ENCODE measurements around the gene STMP1.
A peak's percentile ranks its signal among the peaks of the same experiment; 100 is the strongest.
"Not testable (repeated sequence)": the region's sequence is repeated elsewhere in the genome, so short reads cannot be mapped to it uniquely, and the experiment has no call there.

STMP1 gene

DNA sequence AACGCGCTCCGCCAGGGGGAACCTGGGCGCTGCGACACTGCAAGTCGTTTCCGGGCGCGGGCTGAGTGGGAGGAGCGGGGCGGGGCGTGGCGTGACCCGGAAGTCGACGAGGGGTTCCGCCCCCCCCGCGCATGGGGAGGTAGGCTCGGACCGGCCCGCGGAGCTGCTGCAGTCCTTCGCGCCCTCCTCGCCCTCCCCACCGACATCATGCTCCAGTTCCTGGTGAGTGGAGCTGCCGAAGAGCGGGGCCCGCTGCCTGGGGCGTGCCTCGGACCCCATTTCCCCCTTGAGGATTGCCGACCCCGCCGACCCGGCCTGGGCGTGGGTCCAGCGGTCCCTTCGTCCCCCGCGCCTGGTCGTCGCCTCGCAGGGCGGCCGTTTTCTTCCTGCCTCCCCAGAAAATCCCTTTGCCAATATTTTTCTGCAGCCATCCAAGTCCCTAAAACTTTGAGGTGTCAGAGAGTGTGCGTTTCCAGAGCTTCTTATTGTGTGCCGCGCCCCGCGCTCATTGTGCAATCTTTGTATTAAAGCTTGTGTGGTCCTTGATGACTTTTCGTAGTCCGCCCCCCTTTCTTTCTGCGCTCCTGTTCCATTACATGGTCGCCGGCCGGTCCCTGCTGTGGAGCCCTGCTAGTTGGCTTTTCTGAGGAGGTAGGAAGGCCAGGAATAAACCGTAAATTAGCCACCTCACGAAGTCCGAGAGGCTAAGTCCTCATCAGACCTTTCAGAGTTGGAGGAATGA lies at the start of gene STMP1:
Gene STMP1 (plus strand): TSS at position 142 of the 742 bp plus-strand sequence.
- peak; percentile 92 for DNase-seq

DNA sequence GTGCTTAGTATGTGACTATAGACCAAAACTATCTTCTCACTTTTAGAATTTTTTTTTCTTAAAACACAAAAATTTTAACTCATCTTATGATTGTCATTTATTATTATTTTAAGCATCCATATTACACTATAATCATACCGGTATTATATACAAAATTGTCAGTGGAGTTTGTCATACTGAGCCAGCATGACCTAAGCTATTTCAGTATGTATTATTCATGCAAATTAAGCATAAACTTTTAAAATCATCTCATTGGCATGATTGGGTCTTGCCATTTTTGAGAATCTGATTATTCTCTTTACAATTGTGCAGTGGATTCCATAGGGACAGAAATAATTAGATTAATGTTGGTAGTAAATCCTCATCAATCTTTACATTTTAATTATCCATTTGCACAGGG lies 46.2 kb upstream of the STMP1 start:
- DNase-seq = no peak

DNA sequence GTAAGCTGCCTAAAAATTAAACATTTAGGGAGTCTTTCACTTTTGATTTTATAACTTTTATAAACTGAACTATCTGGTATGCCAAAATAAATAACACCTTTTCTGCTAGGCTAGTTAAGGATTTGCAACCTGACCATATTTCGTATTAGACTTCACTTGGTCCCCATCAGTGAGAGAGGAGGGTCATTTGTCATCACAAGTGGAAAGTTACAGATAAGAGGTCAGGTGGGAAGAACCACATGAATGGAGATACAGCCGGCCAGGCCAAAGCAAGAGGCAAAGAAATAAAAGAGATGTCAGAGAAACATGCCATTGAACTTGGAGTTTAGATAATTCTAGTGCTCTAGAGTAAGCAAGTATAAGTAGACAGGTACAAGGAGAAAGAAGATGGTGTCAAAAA lies 44.5 kb upstream of the STMP1 start:
- no peak for DNase-seq

DNA sequence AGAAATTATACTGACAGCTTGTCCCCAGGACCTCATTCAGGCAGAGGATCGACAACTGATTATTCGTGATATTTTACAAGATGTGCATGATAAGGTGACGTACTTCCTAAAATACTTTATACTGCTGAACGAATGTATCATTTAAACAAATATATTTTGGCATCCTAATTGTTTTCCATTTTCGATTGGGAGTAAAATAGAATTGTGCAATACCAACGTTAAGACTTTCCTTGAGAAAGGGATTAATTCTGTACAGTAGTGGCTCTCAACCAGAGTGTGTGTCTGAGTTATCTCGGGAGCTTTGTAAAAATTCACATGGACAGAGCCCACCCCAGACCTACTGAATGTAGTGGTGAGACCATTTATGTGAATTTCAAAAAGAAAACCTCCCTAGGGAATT lies 43.8 kb upstream of the STMP1 start:
- DNase-seq = no peak

DNA sequence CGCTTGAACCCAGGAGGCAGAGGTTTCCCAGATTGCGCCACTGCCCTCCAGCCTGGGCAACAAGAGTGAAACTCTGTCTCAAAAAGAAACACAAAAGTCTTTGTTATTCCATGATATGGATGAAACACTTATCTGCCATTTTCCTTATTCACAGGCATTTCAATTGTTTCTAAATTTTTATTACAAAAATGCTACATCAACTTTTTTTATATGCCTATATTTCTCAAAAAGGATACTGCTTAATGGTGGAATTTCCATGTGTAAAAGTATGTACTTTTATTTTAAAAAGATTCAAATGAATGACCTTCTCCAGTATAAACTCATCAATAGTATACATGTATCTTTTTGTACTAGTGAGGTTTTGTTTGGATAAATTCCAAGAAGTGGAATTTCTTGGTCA lies 41.9 kb upstream of the STMP1 start:
- no peak for DNase-seq

DNA sequence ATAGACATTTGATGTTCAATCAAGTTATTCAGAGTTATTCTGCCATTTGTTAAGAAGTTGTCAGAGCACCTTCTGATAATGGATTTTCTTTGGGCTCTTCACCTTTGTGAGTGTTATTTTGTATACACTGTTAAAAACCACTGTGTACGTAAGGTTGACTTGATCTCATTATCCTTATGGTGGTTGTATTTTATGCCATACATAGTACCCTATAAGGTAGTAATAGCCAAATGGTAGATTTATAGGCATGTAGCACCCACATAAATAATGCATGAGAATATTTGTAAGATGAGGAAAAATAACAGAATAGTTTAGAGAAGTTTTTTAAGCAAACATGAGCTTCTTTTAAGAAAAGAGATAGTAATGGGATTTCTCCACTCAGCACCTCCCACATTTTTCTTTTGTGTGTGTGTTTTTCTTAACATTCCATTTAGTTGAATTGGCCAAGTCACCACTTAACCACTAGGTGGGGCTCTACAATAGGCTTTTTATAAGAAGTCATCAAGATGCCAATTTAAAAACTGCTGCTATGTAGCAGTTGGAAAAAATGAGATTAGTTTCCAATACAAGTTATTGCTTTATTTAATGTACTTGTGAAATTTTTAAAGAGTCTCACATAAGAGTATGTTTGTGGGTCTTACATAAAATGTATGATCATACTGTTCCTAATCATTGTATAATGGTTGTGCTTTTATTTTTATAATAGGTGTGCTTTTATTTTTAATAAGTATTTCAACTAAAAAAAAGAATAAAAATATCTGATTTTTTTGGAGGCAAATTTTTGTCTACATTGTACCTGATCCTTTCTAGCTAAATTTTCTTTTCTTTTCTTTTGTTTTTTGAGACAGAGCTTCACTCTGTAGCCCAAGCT lies 41.1 kb upstream of the STMP1 start:
- DNase-seq = no peak

DNA sequence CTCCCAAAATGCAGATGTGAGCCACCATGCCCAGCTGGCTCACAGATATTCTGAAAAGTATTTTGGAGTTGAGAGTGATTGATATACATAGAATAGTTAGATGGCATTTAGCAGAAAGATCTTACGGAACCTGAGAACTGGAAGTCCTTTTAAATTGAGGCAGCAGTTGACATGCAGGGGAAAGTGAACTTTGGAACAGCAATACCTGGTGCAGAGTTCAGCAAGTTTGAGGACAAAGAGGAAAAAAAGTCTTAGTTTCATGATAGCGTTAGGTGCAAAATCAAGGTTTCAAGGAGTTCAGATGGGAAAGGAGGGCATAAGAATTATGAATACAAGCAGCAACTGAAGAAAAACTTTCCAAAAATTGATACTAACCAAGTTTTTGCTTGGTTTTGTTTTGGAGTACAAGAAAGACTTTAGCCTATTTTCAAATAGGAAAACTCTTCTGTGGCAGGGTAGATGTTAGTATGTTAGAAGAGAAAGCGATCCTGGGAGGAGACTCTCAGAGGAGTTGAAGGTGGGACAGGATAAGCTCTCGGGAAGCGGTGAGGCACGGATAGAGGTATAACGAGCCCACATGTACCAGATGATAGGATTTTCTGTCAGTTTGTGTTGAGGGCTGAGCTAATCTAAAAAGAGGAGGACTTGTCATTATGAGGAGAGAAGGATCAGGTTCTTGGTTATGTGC lies 28.0 kb upstream of the STMP1 start:
- DNase-seq = no peak

DNA sequence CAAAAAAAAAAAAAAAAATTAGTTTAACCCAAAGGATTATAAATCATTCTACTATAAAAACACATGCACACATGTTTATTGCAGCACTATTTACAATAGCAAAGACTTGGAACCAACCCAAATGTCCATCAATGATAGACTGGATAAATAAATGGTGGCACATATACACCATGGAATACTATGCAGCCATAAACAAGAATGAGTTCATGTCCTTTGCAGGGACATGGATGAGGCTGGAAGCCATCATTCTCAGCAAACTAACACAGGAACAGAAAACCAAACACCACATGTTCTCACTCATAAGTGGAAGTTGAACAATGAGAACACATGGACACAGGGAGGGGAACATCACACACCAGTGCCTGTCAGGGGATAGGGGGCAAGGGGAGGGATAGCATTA lies 22.6 kb upstream of the STMP1 start:
- not testable (repeated sequence) for DNase-seq

DNA sequence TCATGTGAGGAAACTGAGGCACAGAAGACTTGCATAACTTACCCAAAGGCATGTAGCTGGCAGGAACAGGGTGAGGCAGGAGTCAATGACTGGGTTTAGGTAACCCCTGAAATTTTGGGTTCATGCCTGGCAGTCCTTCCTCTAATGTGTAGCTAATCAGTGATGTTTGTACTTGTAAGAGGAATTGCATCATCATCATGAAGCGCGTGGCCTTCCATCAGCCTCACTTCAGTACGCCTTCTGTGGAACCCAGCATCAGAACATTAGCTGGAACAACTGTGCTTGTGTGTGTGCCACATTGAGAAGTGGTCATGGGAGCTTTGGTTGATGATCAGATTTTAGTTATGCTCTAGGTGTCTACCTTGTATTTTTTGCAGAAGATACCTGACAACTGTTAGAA lies 18.2 kb upstream of the STMP1 start:
- DNase-seq = no peak

DNA sequence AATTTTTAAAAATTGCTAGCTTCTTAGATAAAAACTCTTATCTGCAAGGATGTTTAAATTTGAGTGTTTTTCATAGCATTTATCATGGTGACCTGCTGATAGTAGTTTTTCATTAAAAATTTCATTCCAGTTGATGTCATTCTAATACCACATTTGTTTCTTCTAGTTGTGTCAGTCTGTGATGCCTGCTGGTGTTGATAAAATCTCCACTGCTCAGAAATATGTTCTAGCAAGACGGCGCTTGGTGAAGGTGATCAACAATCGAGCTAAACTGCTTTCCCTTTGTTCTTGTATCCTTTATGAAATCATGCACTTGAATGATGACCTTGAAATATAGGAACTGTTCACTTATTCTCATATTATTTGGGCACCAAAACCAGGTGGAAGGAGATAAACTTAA lies 17.6 kb upstream of the STMP1 start:
- no peak for DNase-seq

DNA sequence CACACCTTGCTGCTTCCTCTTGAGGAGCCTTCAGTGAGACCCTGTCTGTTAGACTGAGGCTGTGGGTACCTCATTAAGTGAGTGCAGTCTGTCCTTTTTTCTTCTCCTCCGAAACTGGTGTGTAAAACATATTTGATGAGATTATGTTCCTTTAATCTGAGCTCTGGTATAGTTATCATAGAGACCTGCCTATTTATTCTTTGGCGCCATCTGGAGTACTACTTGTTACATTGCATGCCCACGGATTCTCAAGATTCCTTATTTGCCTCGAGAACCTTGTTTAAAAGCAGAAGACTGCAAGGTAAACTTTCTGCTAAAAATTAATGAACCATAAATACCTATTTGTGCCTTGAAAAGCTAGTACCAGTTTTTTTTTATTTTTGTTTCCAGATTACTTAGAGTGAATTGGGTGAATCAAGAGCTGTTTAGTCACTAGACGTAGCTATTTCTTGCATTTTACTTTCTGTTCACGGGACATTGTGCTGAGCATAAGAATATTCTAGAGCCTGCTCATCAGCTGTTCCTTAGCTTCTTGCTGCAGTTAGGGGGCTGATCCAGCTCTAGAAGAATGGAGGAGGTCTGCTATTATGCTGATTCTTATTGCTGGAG lies 16.9 kb upstream of the STMP1 start:
- DNase-seq = peak; percentile 11

DNA sequence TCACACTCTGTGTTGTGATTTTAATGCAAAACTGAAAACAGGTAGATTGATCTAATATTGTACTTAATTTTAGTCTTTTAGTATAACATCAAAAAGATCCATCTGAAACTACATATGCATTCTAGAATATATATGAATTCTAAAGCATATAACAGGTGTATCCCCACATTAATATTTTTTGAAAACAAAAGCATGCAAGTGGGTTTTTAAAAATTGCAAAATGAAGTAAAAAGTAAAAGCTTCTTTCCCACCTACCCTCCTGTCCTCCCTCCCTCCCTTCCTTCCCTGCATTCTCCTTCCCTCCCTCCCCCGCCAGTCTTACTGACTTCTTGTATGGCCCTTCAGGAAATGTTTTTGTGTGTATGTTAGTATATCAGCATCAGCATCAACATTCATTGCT lies 14.6 kb upstream of the STMP1 start:
- DNase-seq = no peak

DNA sequence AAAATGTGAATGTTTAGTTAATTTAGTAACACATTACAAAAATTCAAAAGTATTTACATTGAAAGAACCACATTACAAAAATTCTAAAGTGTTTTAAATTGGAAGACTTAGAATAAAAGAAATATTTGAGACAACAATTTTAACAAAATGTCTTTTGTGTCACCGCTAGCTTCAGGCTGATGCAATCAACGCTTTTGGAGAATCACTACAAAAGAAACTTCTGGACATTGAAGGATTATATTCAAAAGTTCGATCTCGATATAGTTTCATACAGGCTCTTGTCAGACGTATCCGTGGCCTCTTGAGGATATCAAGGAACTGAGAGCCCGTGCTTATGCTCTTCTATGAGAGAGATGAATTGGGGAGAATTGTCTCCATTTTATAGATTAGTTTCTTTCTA lies 14.1 kb upstream of the STMP1 start:
- DNase-seq = no peak

DNA sequence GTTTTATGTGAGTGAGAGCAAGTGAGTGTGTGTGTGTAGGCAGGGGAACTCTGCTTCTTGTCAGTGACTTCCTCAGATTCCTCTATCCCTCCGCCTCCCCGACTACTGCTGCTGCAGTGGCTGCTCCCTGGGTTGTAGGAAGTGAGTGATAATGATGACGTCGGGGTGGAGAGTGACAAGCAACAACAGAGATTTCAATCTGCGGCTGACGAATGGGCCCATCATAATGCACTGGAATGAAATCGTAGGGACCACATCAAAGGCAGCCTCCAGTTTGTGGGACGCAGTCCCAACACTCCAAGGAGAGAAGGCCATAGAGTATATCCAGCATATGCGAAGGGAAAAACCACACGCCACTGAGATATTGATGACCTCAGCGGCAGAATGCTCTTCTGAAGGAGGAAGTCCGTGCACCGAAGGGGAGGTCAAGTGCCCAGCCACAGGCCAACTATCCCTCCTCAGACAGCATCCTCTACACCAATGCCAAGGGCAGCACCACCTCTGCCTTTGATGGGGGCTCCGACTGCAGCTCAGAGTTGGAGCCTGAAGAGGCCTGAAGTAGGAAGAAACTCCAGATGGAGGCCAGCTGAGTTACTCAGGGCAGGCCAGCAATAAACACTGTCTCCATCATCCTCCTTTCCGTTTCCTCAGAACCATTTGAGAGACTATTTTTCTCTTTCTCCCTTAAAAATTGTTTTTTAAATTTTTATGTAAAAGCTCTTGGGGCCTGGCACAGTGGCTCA lies 11.3 kb upstream of the STMP1 start:
- DNase-seq = no peak

DNA sequence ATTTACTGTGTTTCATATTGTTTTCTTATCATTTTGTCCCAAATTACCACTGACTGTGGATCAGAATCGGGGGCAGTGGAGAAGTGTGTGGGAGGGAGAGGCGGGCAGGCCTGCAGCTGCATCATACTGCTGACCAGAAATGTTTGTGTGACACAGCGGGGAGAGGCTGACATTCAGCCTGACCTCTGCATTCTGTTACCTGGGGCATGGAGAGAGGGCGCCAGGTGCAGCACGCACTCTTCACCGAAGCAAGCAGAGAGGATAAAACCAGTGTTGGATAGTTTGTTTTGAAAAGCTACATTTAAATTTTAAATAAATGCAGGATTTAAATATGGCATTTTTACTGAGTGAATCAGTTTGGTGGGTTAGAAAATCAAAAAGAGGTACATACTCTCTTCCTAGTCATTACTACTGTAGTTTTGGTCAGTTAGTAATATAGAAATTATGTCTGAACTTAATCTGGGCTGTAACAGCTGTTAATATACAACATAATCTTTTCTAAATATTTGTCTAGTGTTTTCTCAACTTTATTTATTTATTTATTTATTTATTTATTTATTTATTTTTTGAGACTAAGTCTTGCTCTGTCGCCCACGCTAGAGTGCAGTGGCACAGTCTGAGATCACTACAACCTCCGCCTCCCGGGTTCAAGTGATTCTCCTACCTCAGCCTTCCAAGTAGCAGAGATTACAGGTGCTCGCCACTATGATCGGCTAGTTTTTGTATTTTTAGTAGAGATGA lies 8.8 kb upstream of the STMP1 start:
- DNase-seq = no peak

DNA sequence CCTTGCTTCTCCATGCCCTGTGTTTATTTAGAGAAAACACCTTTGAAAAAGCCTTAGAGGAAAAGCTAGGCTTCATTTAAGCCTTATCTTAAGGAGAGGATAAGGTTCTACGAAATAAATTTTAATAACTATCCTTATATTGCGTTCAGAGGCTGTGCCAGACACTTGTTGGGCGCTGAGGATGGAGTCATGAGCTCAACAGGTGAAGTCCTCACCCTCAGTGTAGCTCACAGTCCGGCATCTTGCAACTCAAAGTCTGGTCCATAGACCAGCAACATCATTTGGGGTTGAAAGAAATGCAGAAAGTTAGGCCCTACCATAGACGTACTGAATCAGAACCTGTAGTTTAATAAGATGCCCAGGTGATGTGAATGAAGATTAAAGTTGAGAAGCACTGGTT lies 3.8 kb upstream of the STMP1 start:
- no peak for DNase-seq

DNA sequence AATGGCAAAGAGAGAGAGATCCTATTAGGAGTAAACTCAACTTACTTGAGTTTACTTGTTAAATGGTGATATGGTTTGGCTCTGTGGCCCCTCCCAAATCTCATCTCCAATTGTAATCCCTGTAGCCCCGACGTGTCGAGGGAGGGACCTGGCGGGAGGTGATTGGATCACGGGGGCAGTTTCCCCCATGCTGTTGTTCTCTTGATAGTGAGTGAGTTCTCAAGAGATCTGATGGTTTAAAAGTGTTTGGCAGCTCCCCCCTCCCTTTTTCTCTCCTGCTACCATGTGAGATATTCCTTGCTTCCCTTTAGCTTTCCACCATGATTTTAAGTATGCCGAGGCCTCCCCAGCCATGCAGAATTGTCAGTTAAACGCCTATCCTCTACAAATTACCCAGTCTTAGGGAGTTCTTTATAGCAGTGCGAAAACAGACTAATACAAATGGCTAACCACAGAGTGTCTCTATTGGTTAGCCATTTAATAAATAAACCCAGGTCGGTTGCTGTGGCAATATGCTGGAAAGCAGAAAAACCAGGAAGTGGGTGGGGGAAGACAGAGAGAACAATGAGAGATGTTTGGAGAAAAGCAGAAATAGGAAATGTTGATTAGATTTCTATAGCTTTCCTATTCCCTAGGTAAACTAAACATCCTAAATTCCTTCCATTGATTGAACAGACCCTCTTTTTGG lies 3.0 kb upstream of the STMP1 start:
- DNase-seq = no peak

DNA sequence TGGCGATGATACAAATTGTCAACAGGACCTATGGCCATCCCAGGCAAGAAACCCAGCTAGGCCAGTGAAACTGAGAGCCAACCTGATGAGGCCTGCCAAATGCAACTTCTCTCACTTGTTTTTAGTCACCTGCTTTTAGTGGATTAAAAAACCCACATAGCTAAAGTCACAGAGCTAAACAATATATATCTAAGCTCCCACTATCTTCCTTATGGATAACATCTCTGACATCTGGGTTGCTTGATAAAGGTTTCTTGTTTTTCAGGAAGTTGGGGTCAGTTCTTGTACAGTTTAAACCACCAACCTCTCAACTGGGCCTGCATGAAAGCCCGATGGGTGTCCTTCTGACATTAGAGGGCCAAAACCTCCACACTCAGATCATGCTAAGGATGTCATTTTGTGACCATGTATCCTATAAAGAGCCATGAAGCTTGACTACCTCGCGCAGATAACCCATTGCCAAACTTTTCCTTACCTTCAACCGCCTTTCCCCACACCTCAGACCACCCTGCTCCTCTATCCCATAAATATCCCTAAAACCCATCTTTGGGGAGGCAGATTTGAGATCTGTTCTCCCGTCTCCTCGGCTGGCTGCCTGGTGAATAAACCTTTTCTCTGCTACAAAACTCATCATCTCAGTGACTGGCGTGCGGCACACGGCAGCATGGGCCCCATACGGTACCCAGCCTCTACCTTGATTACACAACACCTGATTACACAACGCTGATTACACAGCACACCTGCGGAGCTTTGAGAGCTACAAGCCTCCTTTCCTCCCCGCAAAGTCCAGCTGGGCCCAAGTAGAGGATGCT lies 797 bp upstream of the STMP1 start:
- no peak for DNase-seq

DNA sequence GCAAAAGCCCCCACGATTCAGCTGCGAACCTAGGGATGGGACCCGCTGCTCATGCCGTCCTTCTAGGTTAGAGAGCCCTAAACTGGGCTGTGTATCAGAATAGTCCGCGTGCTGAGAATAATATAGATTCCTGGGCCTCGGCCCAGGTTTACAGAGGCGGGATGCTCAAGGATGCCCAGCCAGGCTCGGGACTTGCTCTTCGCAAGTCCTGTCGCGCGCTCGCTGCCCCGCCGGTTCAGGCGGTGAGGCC lies 266 bp upstream of the STMP1 start:
- DNase-seq = no peak

DNA sequence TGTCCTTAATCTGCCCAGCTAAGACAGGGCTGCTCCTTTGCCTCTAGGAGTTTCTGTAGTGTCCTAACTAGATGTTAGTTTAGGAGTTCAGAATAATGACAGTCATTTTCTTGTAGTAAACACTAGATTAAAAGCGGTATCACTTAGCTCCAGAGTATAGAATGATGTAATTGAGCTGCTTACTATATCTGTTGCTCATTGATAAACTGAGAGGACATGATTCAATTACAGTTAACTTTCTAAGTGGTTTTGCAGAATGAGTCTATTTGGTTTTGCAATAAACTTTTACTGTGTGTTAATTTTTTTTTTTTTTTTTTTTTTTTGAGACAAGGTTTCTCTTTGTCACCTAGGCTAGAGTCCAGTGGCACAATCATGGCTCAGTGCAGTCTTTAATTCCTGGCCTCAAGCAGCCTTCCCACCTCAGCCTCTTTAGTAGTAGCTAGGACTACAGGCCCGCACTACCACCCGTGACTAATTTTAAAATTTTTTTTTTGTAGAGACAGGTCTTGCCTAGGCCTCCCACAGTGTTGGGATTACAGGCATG lies 1.8 kb downstream of the STMP1 start:
- no peak for DNase-seq

All from CD4-positive, alpha-beta T cell treated with Interferon gamma for 1 hour (primary cell).